ENCODE measurements around the gene ATG5.

The ATG5 gene

GRCh38 chr6:106216527-106216926 is 109.0 kb downstream of the ATG5 start:
- DNase-seq = no peak

GRCh38 chr6:106215608-106216007 is 110.0 kb downstream of the ATG5 start:
- no peak for DNase-seq

- DNase-seq = peak in 1 of 3 experiments; percentile 6
These were observed 111.0 kb downstream of the ATG5 start for GRCh38 chr6:106214531-106214930.

GRCh38 chr6:106213660-106214289 is 111.8 kb downstream of the ATG5 start:
- peak in 1 of 3 experiments; percentile 4 for DNase-seq

- DNase-seq = no peak
These were observed 113.0 kb downstream of the ATG5 start for GRCh38 chr6:106212576-106212975.

- DNase-seq = no peak
These were observed 118.7 kb downstream of the ATG5 start for GRCh38 chr6:106206905-106207304.

- no peak for DNase-seq
These were observed 120.6 kb downstream of the ATG5 start for GRCh38 chr6:106204961-106205360.

GRCh38 chr6:106199998-106200397 is 125.6 kb downstream of the ATG5 start:
- no peak for DNase-seq

GRCh38 chr6:106199331-106199730 is 126.2 kb downstream of the ATG5 start:
- DNase-seq = no peak

GRCh38 chr6:106197441-106197840 is 128.1 kb downstream of the ATG5 start:
- no peak for DNase-seq

- peak in 1 of 3 experiments; percentile 14 for DNase-seq
These were observed 130.3 kb downstream of the ATG5 start for GRCh38 chr6:106194949-106195921.

GRCh38 chr6:106192824-106193223 is 132.7 kb downstream of the ATG5 start:
- no peak for DNase-seq

- DNase-seq = peak in 1 of 3 experiments; percentile 3
These were observed 137.3 kb downstream of the ATG5 start for GRCh38 chr6:106188104-106188794.

GRCh38 chr6:106187424-106187982 is 138.1 kb downstream of the ATG5 start:
- DNase-seq = peak in 1 of 3 experiments; percentile 3

GRCh38 chr6:106186714-106187113 is 138.8 kb downstream of the ATG5 start:
- no peak for DNase-seq

GRCh38 chr6:106186172-106186571 is 139.4 kb downstream of the ATG5 start:
- no peak for DNase-seq

GRCh38 chr6:106185615-106186014 is 139.9 kb downstream of the ATG5 start:
- no peak for DNase-seq

- DNase-seq = no peak
These were observed 140.9 kb downstream of the ATG5 start for GRCh38 chr6:106184629-106185028.

- no peak for DNase-seq
These were observed 142.1 kb downstream of the ATG5 start for GRCh38 chr6:106183430-106183829.

- no peak for DNase-seq
These were observed 143.1 kb downstream of the ATG5 start for GRCh38 chr6:106182455-106182854.

- DNase-seq = no peak
These were observed 143.7 kb downstream of the ATG5 start for GRCh38 chr6:106181664-106182418.

- DNase-seq = no peak
These were observed 145.4 kb downstream of the ATG5 start for GRCh38 chr6:106180208-106180607.
